ENCODE measurements around the gene PPP2R2B. TPM values are rescaled to one million over a fixed set of nuclear protein-coding genes. Genes with fewer than 3 reads are reported as not detected.

Gene PPP2R2B
- total RNA-seq, 4 donors from 2014 or later: 0.31 to 1.9 (median 0.96) TPM

- no peak for ATAC-seq (ENCODE audit: low FRiP score)
- TF ChIP-seq CTCF (IDR thresholded peaks at IDR 0.05): no peak
- no peak for DNase-seq (ENCODE audit: low spot score)
Observed at GRCh38 chr5:146643776-146644175, 234.8 kb downstream of the PPP2R2B start.

GRCh38 chr5:146642410-146642809 is 236.1 kb downstream of the PPP2R2B start:
- no peak for TF ChIP-seq CTCF (IDR thresholded peaks at IDR 0.05)
- ATAC-seq (ENCODE audit: low FRiP score): no peak
- no peak for DNase-seq (ENCODE audit: low spot score)

- TF ChIP-seq CTCF (IDR thresholded peaks at IDR 0.05): no peak
- ATAC-seq (ENCODE audit: low FRiP score) (no peak), DNase-seq (ENCODE audit: low spot score) (no peak)
Observed at GRCh38 chr5:146641941-146642340, 236.6 kb downstream of the PPP2R2B start.

- DNase-seq (ENCODE audit: low spot score): no peak
- no peak for TF ChIP-seq CTCF (IDR thresholded peaks at IDR 0.05)
- ATAC-seq (ENCODE audit: low FRiP score): no peak
Observed at GRCh38 chr5:146640285-146640896, 238.2 kb downstream of the PPP2R2B start.

GRCh38 chr5:146635443-146635842 is 243.1 kb downstream of the PPP2R2B start:
- DNase-seq (ENCODE audit: low spot score) (no peak), ATAC-seq (ENCODE audit: low FRiP score) (no peak)
- TF ChIP-seq CTCF (IDR thresholded peaks at IDR 0.05): no peak

GRCh38 chr5:146633323-146633764 is 245.2 kb downstream of the PPP2R2B start:
- ATAC-seq (ENCODE audit: low FRiP score): no peak
- DNase-seq (ENCODE audit: low spot score): no peak
- TF ChIP-seq CTCF (IDR thresholded peaks at IDR 0.05): no peak

- no peak for TF ChIP-seq CTCF (IDR thresholded peaks at IDR 0.05)
- no peak for DNase-seq (ENCODE audit: low spot score)
- no peak for ATAC-seq (ENCODE audit: low FRiP score)
Observed at GRCh38 chr5:146632620-146633322, 245.8 kb downstream of the PPP2R2B start.
